SK-N-MC (cell line): ENCODE results near the gene OR4F3.
"Not testable (repeated sequence)": the region's sequence is repeated elsewhere in the genome, so short reads cannot be mapped to it uniquely, and the experiment has no call there.

Source experiments
- DNase-seq: peaks from one replicate; pipeline ENCODE4 v3.0.0-alpha.2; 2011; ENCODE audit warnings: low read depth, low spot score
- H3K27ac ChIP-seq: fragments of 200-600 bp; sonication (generic); 2 replicates; pipeline ENCODE4 v1.5.1; 2016; ENCODE audit warnings: mixed run types
- H3K36me3 ChIP-seq: fragments of 200-600 bp; sonication (generic); 2 replicates; pipeline ENCODE4 v1.6.1; 2017; ENCODE audit warnings: antibody characterized with exemption, low read length, mixed read lengths; ENCODE audit not compliant: insufficient read depth
- H3K4me3 ChIP-seq: fragments of 200-600 bp; sonication (generic); 2 replicates; pipeline ENCODE4 v1.5.1; 2016
- H3K9ac ChIP-seq: fragments of 200-600 bp; sonication (generic); 2 replicates; pipeline ENCODE4 v1.8.0; 2017; ENCODE audit warnings: mixed run types, mixed read lengths; ENCODE audit not compliant: insufficient read length
- H3K9me3 ChIP-seq: fragments of 200-600 bp; sonication (generic); 2 replicates; pipeline ENCODE4 v1.6.1; 2017; ENCODE audit warnings: low read depth, mild to moderate bottlenecking, antibody characterized with exemption, low read length, moderate library complexity, mixed read lengths

Gene OR4F3

GRCh38 chr5:181366968-181367367, at the start of gene OR4F3:
TSS of gene OR4F3 (plus strand) at chr5:181367268.
- not testable (repeated sequence) for H3K9ac ChIP-seq, H3K9me3 ChIP-seq, H3K36me3 ChIP-seq, H3K27ac ChIP-seq, H3K4me3 ChIP-seq, DNase-seq
